ENCODE measurements around the gene MYCBP.

MYCBP gene

DNA sequence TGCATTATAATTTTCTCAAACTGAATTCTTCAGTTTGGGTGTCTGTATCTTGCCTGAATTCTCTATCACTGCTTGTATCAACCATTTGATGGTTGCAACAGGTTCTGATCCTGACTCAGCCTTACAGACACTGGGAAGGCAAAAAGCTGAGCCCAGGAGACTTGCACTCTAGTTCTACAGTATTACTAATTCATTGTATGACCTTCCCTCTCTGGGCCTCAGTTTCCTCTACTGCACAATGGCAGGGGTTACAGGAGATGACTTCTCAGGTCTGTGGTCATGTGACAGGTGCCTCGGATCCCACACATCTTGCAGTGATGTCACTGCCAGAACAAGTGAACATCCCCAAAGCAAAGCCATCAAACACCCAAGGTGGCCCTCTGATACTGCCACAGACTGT is 52.3 kb downstream of the MYCBP start:
- no peak for DNase-seq (ENCODE audit: low spot score)

DNA sequence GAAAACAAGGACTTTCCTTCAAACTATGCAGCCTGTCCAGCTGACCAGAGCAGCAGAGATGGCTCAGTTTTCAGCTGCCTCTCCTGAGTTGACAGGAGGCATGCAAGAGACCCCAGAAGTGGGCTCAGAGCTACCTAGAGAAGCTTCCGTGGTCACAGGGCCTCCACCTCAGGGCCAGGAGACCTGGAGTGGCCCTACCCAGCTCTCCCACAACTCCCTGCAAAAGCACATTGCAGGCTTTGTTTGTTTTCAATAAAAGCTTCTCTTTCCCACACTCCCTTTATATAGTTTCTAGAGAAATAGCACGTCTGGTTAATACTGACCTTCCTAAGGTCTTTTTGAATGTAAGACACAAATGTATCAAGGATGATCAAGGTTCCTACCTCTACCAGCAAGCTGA is 53.6 kb downstream of the MYCBP start:
- DNase-seq (ENCODE audit: low spot score) = no peak

DNA sequence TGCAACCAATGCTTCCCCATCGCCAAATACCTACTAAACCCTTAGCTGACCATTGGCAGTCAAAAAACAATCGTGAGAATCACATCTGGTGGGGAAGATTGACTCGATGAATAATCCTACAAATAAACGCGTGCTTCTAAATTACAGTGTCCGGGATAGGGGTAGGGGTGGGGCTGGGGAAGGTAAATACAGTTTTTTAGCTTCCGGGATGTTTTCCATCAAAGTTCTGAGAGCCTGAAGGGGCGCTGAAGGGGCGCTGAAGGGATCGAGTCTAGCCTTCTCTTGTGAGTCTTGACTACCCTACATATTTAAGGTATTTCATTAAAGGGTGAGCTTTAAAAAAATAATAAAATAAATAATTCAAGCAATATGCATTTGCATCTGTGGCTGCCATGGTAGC is 54.1 kb downstream of the MYCBP start:
- no peak for DNase-seq (ENCODE audit: low spot score)

DNA sequence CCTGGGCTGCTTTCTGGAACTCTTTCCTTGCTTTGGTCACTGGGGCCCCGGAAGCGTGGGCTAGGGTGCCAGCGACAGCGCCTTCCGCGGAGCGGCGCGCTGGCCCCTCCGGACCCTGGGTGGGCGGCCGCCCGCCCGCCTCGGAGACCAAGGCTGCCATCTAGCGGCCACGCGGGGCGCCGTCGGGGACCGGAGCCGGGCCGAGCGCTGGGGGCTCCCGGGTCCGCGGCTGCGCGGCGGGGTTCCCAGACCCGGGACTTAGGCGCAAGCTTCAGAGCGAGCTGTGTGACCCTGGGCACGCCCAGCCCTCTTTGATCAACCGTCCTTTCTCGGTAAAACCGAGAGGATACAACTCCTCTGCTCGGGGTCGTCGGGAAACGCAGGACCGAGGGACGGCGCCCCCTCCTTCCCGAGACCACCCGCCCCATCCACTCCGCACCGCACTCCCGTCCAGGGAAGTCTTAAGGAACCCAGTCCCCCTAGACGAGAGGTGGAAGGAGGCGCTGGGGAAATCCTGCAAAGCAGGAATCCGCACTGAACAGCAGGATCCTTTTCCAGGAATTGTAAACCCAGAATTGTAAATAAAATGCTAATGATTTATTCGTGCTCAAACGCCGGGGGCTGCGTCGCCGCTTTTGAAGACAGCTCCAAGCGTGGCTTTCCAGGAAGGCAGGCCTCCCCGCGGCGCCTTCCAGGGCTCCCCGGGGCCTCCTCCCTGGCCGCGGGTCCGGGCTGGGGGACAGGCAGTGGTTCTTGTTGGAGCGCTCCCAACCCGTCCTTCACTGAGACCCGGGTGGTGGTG is 54.8 kb downstream of the MYCBP start:
- no peak for DNase-seq (ENCODE audit: low spot score)

DNA sequence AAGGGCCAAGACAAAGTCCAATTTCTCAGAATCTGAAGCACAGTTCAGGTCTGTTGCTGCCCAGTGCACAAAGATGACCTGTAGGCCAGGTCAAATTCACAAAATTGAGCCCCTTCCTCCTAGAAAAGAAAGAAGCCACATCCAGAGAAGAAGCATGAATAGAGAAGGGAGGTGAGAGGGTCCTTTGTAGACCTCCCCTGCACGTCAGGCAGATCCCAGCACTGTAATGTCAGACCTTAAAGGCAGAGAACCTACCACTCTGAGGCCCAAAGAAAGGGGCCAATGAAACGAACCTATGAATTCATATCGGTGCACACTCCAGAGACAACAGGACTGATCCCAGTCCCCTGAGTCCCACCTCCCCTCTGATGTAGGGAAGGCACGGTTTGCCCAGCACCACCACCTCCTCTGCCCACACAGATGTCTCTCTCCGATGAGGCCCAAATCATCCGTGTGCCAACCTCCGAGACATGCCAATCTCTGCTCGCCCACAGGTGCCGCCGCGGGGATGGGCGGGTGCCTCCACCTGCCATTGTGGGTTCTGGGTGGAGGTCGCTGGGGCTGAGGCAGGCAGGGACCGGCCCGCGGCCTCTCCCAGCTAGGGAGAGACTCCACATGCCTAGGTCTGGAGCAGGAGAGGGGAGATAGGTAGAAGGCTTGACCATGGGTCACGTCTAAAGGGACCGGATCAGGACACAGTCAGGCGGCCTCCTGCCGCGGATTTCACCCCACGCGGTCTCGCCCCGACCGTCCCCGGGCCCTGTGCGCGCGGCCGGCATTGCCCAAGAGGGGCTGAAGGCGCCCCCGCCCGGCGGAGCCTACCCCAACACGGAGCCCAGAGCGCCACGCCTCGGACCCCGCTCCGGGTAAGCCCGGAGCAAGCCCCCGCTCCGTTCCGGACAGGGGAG is 55.6 kb downstream of the MYCBP start:
- no peak for DNase-seq (ENCODE audit: low spot score)

DNA sequence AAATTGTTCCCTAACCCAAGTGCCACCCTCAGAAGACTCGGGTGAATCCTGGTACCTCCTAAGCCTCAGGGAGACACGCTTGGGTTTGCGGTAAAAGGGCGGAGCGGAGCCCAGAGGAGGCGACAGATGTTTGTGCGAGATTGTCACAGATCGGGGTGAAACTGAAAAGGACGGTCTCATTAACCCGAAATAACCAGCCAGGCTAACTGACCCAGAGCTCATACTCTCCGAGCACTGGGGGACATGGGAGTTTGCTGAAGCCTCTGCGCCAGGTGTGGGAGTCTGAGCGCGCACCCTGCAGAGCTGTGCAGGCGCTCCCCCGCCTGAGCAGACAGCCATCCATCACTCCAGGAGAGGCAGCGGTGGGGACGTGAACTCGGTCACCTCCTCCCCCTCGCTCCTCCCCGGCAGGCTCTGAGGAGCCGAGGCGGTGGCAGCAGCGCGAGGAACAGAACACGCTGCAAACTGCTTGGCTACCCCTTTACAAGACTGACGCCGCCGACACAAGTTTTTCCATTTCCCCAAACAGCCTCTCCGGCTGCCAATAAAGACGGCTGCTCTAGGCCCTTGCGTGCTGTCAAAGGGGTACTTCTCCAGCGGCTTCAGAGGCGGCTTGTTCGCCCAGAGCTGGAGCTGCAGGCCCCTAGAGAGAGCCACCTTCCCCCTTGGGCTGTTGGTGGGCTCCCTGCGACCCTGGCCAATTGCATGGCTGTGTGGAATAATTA is 57.1 kb downstream of the MYCBP start:
- DNase-seq (ENCODE audit: low spot score) = no peak

DNA sequence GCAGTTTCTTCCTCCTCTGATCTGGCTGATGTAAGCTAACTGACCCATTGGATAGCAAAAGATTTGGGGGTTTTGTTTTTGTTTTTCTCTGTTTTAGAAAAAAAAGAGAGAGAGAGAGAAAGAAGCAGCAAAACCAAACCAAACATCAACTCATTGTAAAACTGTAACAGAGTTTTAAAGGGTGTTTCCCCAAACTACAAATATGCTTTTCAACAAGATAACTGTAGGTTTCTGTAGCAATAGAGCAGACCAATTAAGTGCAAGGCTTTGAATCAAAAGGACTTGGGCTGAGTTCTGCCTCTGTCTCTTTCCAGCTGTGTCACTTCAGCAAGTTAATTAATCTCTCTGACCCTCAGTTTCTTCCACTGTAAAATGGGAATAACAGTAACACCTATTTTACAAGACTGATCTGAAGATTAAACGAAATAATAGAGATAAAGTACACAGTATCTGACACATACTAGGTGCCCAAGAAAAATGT is 58.1 kb downstream of the MYCBP start:
- no peak for DNase-seq (ENCODE audit: low spot score)

DNA sequence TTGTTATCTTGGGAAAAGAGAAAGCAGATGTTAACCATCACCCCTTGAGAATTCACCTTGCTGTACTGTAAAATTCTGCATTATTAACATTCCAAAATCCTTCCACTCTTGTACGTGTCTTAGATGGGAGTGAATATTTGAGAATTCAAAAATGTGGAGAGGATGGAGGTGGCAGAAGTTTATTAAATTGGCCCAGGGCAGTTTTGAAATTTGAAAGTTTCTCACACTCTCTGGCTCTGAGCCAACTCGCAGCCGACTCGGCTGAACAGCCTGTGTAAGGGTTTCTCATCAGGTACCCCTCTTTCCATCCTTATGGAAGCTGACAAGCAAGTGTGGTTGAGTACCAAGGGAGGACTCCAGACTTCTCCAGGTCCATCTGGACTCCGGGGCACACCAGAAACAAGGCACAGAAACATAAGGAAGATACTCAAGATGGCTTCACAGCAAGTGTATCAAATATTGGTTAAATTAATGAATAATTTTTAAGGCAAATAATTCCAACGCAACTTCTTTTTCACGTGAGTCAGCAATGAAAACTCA is 58.6 kb downstream of the MYCBP start:
- no peak for DNase-seq (ENCODE audit: low spot score)

DNA sequence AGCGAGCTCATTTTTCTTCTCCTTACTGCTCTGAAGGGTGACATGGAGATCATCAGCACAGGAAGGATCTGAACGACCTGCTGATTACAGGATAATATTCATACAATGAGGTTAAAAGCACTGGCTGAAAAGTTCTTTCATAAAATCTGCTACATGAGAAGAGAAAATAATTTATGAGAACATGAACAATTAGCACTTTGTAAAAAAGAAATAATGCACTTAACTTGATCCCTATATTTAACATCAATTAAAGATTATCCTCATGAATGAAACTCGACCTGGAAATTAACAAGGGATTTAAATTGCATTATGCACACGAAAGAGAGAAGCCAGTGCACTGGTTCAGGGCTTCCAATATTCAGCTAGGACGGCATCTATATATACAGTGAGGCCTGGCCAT is 60.2 kb downstream of the MYCBP start:
- DNase-seq (ENCODE audit: low spot score) = no peak
